Endothelial cell of umbilical vein (primary cell): ENCODE measurements around the gene TOB1.

ENCODE experiments used
- CTCF ChIP-seq, 2 donors: IDR thresholded peaks; 1 replicate in 1 of 2; 2 replicates in 1 of 2; pipeline ENCODE4 v1.5.1; 2011; ENCODE audit warnings: low read length in 2 of 2, mild to moderate bottlenecking in 2 of 2, moderate library complexity in 2 of 2, control low read depth in 1 of 2, inconsistent platforms in 1 of 2, low read depth in 1 of 2; ENCODE audit not compliant: insufficient read depth in 1 of 2; ENCODE audit errors: extremely low read depth in 1 of 2
- EZH2 ChIP-seq: IDR thresholded peaks from 2 replicates; pipeline ENCODE4 v1.6.1; 2012; ENCODE audit warnings: borderline replicate concordance, low read depth, mild to moderate bottlenecking, moderate library complexity, low read length, inconsistent platforms; ENCODE audit not compliant: severe bottlenecking
- MAX ChIP-seq: IDR thresholded peaks from 2 replicates; pipeline ENCODE4 v1.6.1; 2011; ENCODE audit not compliant: insufficient read depth, insufficient read length
- MYC ChIP-seq: IDR thresholded peaks from one replicate; pipeline ENCODE4 v1.6.1; 2011; ENCODE audit warnings: mild to moderate bottlenecking, low read depth, low read length
- POLR2A ChIP-seq: IDR thresholded peaks from 2 replicates; pipeline ENCODE4 v1.6.1; 2012; ENCODE audit warnings: low read depth, mild to moderate bottlenecking, control low read depth, low read length
- POLR2AphosphoS5 ChIP-seq: IDR thresholded peaks from 2 replicates; pipeline ENCODE4 v1.6.1; 2012; ENCODE audit warnings: low read depth, mild to moderate bottlenecking, control low read depth, low read length, moderate library complexity; ENCODE audit not compliant: insufficient read depth

- no peak for TF ChIP-seq MYC
- no peak for TF ChIP-seq EZH2
- no peak for TF ChIP-seq CTCF (IDR thresholded peaks at IDR 0.05; ENCODE audit: extremely low read depth in 1 of 2, insufficient read depth in 1 of 2, low read depth in 1 of 2, low read length in 2 of 2)
- TF ChIP-seq POLR2A = no peak
- TF ChIP-seq MAX = no peak
- no peak for TF ChIP-seq POLR2AphosphoS5
Observed at GRCh38 chr17:50908860-50909764, 43.0 kb upstream of the TOB1 start.
